GM18526 (cell line): ENCODE data around the gene ZNF831.

Experiments used
- POLR2A ChIP-seq: IDR thresholded peaks from 3 replicates; pipeline ENCODE4 v1.6.1; 2011; ENCODE audit not compliant: insufficient read length; ENCODE audit errors: extremely low read depth

ZNF831 gene

DNA sequence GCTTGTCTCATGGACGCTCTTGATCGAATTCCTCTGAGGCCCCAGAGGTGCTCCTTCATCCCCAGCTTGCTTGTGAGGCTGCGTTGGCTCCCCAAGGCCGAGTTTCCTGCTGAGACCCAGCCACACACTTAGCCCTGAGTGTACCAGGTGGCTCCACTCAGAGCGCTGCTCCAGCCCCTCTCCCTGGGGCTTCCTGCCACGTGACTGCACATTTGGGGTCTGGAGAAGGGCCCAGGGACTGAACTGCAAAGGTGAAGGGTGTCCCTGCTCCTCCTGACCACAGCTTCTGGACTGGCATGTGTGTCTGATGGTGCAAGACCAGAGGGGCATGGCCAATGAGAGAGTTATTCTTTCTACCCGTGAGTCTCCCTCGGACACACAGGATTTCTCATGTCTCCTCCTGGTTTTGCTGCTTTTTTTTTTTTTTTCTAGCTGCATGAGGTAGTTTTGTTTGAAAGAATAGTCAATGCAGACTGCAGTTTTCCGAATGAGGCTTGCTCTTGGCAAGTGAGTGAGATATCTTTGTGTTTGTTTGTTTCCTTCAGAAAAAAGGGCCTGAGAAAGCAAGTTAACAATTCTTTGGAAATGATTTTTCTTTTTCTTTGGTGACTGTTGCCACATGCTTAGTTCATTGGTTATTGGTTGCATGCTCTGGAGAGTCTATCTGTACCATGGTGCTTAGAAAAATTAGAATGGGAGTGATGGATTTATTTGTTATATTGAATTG lies 3.1 kb upstream of the ZNF831 start:
- TF ChIP-seq POLR2A = no peak

DNA sequence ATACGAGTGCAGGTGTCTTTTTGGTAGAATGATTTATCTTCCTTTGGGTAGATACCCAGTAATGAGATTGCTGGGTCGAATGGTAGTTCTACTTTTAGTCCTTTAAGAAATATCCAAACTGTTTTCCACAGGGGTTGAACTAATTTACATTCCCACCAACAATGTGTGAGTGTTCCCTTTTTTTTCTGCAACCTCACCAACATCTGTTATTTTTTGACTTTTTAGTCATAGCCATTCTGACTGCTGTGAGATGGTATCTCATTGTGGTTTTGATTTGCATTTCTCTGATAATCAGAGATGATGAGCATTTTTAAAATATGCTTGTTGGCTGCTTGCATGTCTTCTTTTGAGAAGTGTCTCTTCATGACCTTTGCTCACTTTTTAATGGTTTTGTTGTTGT lies 1.9 kb upstream of the ZNF831 start:
- no peak for TF ChIP-seq POLR2A

DNA sequence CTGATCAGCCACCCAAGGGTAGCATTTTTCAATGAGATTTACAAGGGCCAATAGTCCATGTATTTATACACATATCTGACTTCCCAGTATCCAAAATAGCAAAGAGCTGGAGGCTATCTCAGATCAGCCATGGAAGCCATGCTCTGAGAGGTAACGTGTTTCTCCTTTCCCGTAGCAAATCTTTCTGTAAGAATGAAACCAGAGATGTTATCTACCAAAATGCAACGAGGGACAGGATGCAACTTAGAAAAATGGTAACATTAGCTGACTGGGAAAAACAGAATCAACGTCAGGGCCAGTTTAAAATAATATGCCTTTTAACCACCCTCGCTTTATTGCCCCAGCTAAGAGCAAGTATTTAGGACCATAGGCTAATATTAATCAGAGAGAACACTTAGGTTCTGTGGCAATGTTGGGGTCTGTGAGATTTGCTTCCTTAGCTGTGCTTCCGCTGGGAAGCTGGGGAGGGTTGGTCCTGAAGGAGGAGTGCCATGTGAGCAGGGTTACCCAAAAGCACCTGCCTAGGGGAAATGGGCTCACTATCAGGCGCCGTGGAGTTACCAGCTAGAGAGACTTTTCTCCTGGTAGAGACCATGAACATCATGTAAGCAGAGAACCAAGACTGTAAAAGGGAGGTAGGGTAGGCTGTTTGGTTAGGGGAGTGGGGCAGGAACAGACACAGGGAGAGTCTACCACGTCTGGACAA lies 1.2 kb downstream of the ZNF831 start:
- TF ChIP-seq POLR2A = no peak

DNA sequence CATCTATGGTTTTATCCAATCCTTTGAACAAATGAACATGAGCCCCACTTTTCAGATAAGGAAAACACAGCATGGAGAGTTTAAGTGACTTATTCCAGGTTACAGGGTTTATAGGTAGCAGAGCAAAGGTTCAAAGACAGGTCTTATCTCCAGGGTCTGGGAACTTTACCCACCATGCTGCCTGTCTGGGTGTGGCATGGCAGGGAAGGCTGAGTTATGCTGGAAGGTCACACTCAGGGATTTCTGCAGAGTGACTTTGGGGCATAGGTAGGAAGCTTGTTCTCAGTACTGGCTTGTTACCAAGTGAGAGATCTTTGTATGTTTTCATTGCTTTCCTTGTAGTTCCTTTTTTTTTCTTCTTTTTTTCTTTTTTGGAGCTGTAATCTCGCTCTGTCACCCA lies 1.8 kb downstream of the ZNF831 start:
- no peak for TF ChIP-seq POLR2A

DNA sequence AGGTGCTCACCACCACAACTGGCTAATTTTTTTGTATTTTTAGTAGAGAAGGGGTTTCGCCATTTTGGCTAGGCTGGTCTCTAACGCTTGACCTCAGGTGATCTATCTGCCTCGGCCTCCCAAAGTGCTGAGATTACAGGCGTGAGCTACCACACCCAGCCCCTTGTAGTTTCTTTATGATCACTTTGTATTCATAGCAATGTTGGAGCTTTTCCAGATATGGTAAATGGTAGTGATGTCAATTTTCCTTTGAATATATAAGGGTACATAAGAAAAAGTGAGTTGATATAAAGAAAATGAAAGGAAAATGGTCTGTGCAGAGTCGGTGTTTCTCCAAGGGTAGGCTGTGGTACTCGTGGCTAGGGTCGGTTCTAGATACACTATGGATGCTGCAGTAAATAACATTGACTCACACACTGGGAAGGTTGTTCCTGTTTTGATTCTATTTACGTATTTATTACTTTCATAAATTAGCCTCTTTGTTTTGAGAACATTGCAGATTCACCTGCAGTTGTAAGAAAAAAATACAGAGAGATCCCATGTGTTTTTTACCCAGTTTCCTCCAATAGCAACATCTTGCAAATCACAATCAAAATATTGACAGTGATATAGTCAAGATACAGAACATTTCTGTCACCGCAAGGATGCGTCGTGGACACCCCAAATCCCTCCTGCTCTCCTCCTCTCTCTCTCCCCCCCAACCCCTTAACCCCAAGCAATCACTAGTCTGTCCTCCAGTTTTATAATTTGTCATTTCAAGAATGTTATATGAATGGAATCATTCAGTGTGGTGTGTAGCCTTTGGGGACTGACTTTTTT lies 2.5 kb downstream of the ZNF831 start:
- TF ChIP-seq POLR2A = no peak

DNA sequence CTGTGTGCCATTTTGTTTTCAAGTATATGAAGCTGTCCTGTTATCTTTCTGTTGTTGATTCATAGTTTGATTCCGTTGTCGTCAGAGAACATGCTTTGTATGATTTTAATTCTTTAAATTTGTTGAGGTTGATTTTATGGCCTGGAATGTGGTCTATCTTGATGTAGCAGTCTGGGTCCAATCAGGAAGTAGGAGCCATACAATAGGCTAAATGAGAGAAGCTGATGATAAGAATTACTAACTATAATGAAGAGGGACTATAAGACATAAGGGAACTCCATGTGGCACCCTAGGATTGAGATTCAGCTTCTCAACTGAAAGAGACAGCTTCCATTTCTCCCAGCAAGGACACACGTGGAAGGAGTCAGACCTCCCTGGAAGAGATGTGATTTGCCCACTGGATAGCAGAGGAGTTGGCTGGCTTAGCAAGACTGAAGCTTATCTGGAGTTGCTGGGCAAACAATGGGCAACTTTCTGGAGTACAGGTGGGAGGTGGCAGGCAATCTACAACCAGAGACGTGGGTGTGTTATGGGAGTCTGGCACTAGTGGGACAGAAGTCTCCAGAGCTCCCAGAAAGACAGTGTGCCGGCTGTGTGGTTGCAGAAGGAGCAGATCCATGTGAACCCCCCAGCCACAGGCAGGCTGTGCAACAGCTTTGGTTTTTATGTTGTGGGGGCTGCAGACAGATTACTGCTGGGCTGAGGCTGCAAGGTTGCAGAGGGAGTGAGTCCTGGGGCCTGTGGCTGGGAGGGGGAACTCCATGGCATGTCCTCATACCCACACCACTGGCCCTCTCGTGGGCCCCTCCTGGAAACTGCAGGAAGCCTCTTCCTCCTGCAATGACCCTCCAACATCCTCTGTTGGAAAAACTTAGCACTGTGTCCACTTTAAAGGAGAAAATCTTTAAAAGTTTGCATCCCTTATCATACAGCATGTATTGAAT lies 7.1 kb downstream of the ZNF831 start:
- no peak for TF ChIP-seq POLR2A

DNA sequence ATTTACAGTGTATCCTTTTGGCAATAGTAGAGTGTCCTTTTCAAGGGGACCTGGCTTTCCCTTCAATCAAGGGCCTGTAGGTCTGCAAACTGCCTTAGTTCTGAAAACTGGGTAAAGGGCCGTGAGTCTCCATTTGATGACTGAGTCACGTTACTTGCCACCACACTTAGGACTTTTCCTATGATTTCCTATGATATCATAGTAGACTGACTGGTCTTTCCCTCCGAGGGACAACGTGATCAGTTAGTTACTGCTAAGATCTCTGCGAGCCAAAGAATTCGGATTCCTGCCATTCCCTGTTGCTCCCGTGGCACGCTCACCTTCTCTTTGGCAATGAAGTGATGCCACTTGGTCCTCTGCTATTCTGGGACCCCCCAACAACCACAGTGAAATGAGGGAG lies 8.4 kb downstream of the ZNF831 start:
- TF ChIP-seq POLR2A = no peak

DNA sequence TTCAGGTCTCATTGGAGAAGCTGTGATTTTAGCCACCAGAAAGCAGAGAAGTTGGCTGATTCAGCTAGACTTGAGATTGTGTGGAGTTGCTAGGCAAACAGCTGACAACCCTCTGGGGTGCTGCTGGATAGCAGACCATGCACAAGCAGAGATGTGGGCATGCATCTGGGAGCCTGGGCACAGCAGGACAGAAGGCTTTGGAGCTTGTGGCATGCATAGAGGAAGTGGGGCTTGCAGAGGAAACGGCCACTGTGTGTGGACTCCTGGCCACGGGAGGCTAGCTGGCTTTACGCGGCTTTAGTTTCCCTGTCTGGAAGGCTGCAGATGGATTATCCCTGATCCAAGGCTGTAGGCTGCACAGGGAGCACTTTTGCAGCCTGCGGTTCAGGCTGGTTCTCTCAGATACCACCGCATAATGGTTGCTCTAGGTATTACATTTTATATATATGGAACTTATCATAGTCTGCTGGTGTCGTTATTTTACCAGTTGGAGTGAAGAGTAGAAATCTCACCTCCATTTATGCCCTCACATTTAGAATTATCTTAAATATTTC lies 10.4 kb downstream of the ZNF831 start:
- TF ChIP-seq POLR2A = no peak

DNA sequence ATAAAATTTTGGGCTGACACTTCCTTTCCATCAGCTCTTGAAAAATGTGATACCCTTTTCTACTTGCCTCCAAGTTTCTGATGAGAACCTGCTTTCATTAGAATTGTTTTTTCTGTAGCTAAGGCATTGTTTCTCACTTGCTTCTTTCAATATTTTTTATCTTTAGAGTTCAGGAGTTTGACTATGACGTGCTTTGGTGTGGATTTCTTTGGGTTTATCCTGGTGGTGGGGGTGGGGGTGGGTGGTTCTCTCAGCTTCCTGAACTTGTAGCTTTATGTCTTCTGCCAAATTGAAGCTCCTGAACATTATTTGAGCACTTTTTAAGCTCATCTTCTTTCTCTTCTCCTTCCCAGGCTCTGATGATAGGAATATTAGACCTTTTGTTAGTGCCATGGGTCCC lies 11.4 kb downstream of the ZNF831 start:
- TF ChIP-seq POLR2A = no peak

DNA sequence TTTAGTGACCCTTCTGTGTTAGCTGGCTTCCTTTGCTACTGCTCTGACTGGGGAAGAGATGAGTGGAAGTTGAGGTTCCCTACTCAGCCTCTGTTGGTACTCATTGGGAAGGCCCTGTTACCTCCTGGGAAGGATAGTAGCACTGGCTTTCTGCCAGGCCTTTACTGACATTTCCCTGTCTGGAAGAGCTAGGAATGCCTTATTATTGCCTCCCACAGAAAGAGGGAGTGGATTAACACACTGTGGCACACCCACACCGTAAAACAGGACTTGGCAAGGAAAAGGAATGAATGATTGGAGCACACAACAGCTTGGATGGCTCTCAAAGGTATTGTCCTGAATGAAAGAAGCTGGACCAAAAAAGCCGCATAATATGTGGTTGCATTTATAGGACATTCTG lies 12.2 kb downstream of the ZNF831 start:
- TF ChIP-seq POLR2A = no peak

DNA sequence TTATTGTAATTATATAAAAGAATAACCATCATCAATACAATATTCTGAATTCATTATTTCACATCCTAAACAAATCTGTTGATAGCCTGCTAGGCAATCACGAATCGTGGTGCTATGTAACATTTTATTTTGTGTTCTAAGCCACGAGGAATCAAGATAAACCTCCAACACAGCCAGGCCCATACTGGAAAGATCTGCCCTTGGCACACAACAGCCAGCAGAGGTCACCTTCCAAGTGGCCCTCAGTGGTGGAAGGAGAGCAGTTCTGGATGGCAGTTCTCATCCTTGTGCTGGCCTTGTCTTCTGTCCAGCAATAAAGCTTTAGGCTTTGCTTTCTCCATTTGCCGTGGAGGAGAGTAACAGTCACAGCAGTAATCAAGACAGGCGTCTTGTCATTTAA lies 13.2 kb downstream of the ZNF831 start:
- TF ChIP-seq POLR2A = no peak

DNA sequence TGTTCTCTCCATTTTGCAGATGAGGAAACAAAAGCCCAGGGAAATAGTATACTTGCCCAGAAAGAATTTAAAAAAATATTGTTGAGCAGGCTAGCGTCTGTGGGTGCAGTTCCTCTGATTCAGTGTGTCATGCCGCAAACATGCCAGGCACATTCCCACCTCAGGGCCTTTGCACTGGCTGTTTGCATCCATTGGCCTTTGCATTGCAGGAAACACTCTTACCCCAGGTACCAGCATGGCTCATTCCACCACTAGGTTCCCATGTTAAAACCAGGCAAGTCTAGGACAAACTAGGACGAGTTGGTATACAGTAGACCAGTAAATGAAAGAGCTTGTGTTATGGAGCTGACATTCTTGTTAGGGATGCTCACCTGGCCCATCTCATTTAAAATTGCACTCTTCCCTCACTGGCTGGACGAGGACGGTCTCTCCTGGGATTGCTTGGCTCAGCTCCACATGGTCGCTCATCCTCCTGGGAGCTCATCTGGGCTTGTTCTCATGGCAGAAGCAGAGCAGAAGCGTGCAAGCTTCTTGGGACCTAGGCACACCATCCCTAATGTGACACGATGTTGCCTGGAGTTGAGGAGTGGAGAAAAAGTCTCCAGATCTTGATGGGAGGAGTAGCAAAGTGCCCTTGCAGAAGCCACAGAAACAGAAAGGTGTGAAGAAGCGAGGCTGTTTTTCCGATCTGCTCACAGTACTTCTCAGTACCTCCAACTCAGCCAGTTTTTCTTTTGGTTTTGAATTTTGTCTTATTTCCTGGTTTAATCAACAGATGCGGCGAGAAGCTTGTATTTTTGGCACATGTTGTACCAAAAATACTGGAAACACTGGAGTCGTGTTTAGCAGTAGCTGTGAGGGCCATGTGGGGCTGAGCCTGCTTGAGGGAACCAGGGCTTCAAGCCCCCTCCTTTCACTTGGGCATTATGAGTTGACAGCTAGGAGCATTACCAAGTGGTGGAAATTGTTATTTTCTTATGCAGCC lies 13.9 kb downstream of the ZNF831 start:
- no peak for TF ChIP-seq POLR2A

DNA sequence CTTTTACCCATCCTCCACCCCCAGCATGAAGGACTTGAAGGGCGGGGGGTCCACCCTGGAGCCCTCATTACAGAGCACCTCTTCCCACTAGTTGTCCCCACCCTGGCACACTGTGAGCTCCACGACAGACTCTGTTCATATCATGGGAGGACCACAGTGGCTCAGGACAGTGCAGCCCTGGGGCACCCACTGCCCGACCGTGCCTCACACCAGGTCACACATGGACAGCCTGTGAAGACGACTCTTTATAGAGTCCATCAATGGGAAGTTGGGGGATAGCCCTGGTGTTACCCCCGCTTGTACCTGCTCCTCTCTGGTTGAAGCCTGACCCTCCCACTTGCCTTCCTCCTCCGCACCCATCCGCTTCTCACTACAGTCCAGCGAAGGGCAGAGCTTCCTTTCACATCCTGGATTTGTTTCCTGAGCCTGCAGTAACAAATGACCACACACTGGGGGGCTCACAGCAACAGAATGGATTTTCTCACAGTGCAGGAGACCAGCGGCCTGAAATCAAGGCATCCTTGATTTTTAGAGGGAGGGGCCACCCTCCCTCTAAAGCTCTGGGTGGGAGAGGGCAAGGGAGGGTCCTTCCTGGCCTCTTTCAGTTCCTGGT lies 15.5 kb downstream of the ZNF831 start:
- no peak for TF ChIP-seq POLR2A
